T-helper 1 cell treated with Interleukin-12 subunit alpha and Interleukin-12 subunit beta and Interleukin-4 antibody, amounts not matched to agents 30 μg/mL and 1 μg/mL, for 36 hours (primary cell): Measurements from ENCODE around the gene PROB1.

Experiments used
- H3K27ac Mint-ChIP-seq: one replicate; pipeline ENCODE4 v1.8.0; 2021; ENCODE audit warnings: mild to moderate bottlenecking, mixed read lengths
- H3K27me3 Mint-ChIP-seq: one replicate; pipeline ENCODE4 v1.8.0; 2021; ENCODE audit warnings: low read depth, mixed read lengths
- H3K36me3 Mint-ChIP-seq: one replicate; pipeline ENCODE4 v1.8.0; 2021; ENCODE audit warnings: low read depth, mixed read lengths
- H3K4me1 Mint-ChIP-seq: one replicate; pipeline ENCODE4 v1.8.0; 2021; ENCODE audit warnings: low read depth, mixed read lengths
- H3K4me3 Mint-ChIP-seq: one replicate; pipeline ENCODE4 v1.8.0; 2021; ENCODE audit warnings: mild to moderate bottlenecking, moderate library complexity, mixed read lengths
- H3K9me3 Mint-ChIP-seq: one replicate; pipeline ENCODE4 v1.8.0; 2021; ENCODE audit warnings: mixed read lengths

Gene PROB1

DNA sequence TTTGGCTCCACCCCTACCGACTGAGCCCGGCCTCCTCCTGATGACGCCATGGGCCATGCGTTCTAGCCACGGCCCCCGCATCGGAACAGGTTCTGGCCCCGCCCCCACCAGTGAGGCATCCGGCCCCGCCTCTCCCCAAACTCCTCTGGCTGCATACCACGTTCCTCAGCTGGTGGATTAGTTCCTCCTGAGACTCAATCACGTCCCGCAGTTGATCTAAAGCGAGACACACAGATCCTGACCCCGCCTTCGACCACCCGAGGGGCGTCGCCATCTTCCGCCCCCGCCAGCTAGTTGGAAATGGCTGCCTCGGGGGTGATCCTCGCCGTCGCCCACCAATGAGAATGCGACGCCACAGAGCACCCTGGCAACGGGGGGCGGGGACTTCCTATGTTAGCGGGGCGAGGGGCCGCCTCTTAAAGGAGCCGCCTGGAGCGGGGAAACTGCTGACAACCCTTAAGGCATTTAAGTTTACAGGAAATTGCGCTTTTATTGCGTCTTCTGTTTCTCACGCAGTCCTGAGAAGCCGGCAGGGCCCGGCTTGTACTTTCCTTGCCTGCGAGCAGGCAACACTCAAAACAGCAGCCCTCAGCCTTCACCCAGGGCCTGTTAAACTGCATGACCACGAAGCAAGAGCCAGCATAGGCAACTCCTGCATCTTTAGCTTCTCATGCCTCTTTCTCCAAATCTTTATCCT, 9.0 kb upstream of the PROB1 start, which contains the start of gene SPATA24:
SPATA24 (minus strand) TSS at position 303 of the 697 bp plus-strand sequence; CDS start at position 274, 29 bp downstream.
- H3K9me3 Mint-ChIP-seq = no peaks in the 10 kb centered on the region
- H3K4me1 Mint-ChIP-seq = peaks cover 39% of the 10 kb centered on the region

DNA sequence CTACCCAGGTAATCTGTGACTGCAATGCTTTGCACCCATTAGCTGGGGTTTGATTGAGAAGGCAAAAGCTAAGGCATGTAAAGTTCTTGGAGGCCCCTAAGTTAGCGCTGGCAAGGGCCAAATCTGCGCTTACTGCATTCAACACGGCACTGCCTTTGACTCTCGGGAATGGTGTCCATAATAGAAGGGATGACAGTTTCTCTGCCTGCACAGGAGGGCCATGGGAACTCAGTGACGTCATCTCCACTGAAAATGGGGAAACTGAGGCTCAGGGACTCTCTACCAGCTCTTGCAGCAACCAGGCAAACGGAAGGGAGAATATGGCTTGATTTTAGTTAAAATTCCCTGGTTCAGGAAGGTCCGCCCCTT, 8.5 kb upstream of the PROB1 start:
- Mint-ChIP-seq H3K36me3 (peaks cover 6% of the 10 kb centered on the region), H3K4me3 (peak overlapping the region; percentile 96), H3K9me3 (no peaks in the 10 kb centered on the region), H3K27me3 (no peaks in the 10 kb centered on the region), H3K27ac (peak overlapping the region; percentile 100), H3K4me1 (peaks cover 39% of the 10 kb centered on the region)

More for the DNA sequence above, 9.0 kb upstream of the PROB1 start, which contains the start of gene SPATA24:
- Mint-ChIP-seq H3K27me3 (no peaks in the 10 kb centered on the region), H3K27ac (peak within 1 kb of the TSS; percentile 100), H3K36me3 (peaks cover 6% of the 10 kb centered on the region), H3K4me3 (peak within 1 kb of the TSS; percentile 96)

DNA sequence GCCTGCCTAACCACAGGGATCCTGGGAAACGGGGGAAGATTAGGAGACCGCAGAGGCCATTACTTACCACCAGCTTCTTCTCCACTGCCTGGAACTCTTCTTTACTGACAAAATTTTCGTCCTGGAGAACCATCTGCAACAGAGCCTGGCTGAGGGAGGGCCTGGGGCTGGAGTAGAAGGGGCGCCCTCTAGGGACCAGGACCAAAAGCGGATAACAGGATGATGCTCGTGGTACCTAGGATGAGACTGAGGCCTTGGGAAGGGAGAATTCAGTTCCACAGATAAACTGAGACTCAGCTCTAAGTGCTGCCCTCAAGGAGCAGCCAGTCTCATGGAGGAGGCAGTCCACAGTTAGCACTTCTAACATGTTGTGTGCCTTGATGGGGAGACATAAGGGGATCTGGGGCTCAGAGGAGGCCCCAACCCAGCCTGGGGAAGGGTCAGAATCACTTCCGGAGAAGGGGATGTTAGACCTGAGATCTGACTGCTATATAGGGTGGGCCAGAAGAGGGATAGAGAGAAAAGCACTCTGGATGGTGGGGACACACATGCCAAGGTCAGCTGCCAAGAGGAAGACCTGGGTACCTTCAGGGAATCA, 7.8 kb upstream of the PROB1 start:
- Mint-ChIP-seq H3K4me3 (peak overlapping the region; percentile 96), H3K36me3 (peaks cover 5% of the 10 kb centered on the region), H3K27me3 (no peaks in the 10 kb centered on the region), H3K27ac (peak overlapping the region; percentile 100), H3K9me3 (no peaks in the 10 kb centered on the region), H3K4me1 (peaks cover 40% of the 10 kb centered on the region)

DNA sequence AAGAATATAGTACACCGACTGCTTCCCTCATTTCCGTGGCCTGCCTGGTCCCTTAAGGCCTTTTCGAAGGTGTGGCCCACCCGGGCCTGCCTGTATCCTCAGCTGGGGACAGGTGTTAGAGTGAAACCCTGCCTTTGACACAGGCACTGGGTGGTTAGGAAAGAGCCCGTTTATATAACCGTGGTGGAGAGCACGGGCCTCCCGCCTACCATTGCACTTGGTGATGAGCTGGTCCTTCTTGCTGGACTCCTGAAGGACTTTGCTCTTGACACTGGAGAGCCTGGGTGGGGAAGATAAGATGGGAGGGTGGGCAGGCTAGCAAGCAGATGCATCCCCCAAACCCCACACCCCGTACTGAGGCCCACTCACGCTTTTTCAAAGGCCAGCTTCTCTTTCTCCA, 6.6 kb upstream of the PROB1 start:
- Mint-ChIP-seq H3K27ac (no peak overlapping the region), H3K9me3 (no peaks in the 10 kb centered on the region), H3K4me3 (no peak overlapping the region), H3K4me1 (peaks cover 42% of the 10 kb centered on the region), H3K36me3 (peaks cover 6% of the 10 kb centered on the region), H3K27me3 (no peaks in the 10 kb centered on the region)

DNA sequence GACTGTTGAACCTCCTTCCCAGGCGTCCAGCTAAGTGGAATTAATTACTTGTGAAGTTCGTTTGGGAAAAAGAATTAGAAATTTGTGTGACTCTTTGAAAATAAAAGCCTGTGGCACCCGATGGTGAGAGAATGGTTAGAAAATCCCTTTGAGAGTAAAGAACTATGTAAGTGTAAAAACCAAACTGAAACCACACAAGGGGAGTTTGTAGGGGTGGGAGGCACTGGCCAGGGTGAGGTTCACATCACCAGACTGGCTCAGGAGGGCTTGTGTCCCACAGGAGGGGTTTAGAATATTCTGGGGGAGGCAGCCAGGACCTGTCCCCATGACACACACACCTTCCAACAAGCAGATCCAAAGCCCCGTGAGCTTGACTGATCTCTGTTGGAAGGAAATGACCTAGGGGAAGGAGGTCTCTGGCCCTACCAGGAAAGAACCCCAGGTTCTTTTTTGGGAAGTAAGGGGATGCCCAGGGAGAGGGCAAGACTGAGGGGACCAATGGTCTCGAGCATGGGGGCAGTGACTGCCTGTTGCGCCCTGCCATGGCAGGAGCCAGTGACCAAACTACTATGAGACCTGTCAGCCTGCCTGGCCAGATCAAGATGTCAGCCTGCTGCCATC, 4.7 kb upstream of the PROB1 start:
- Mint-ChIP-seq H3K9me3 (no peaks in the 10 kb centered on the region), H3K4me3 (no peak overlapping the region), H3K4me1 (peaks cover 47% of the 10 kb centered on the region), H3K27me3 (no peaks in the 10 kb centered on the region), H3K27ac (peak overlapping the region; percentile 31), H3K36me3 (peaks cover 6% of the 10 kb centered on the region)

DNA sequence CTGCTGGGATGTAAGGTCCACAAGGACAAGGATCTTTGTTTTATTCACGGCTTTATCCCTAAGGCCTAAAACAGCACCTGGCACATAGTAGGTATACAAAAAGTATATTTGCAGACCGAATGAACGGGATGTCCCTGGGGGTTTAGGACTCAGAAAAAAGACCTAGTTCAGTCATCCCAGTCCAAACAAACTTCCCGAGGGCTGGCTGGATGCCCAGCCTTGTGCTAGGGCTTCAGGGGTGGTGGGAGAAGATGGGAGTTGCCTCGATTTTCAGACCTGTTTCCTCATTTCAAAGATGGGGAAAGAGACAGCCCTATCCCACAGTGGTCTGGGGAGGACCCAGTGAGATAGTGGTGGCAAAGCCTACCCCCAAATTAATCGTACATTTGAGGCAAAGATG, 3.0 kb upstream of the PROB1 start:
- H3K9me3 Mint-ChIP-seq = no peaks in the 10 kb centered on the region
- H3K4me1 Mint-ChIP-seq = peaks cover 32% of the 10 kb centered on the region
- peak overlapping the region; percentile 37 for H3K4me3 Mint-ChIP-seq
- no peaks in the 10 kb centered on the region for H3K27me3 Mint-ChIP-seq
- peaks cover 6% of the 10 kb centered on the region for H3K36me3 Mint-ChIP-seq
- H3K27ac Mint-ChIP-seq = peak overlapping the region; percentile 15

DNA sequence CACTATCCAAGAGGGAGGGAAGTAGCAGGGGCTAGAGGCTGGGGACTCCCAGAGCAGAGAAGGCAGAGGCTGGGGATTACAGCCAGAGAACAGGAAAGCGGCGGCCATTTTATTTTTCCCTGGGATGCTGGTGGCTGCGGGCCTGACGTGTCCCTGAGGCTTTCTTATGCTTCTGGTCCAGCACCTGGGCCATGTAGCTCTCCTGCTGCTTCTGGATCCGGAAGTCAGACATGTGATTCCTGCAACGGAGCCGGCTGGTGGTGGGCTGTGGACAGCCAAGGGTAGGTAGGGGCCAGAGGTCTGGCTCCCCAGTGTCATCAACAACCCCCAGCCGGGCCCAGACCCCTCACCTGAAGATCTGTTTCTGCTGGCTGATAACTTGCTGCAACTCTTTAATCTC, 1.8 kb upstream of the PROB1 start:
- H3K27ac Mint-ChIP-seq = no peak overlapping the region
- no peaks in the 10 kb centered on the region for H3K9me3 Mint-ChIP-seq
- peaks cover 10% of the 10 kb centered on the region for H3K36me3 Mint-ChIP-seq
- H3K4me1 Mint-ChIP-seq = peaks cover 27% of the 10 kb centered on the region
- no peak overlapping the region for H3K4me3 Mint-ChIP-seq
- no peaks in the 10 kb centered on the region for H3K27me3 Mint-ChIP-seq

DNA sequence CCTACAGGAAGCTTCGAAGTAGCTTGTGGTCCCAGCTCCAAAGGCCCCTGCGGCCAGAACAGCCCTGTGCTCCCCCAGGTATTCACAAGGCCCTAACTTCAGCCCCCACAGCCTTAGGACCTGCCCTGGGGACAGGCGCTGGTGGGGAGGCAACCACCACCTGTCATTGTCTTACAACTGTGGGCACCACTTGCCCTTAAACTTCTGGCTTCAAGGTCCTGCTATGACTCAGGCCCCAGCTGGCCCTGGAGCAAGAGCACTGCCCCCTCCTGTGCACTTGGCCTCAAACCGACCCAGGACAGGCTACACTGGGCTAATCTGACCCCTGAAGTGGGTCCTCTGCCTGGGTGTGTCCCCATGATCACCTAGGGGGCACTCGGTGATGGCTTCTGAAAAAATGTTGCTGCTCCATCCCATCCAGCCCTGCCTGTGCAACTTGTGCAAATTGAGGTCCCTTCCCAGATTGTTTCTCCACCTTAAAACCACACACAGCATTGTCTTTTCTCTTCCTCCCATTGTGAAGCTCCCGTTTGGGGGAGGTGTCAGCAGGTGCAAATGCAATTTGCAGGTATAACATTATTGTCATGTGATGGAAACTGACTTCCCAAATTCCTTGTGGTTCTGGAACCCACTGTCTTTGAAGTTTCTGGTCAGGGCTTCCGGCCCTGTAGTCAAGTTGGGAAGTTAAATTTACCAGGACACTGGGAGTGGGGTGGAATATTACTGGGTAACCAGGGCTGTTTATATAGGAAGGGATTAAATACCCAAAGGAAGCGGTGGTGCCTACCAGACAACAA, 1.1 kb upstream of the PROB1 start:
- Mint-ChIP-seq H3K4me3 (peak overlapping the region; percentile 31), H3K4me1 (peaks cover 34% of the 10 kb centered on the region), H3K27ac (peak overlapping the region; percentile 31), H3K36me3 (peaks cover 11% of the 10 kb centered on the region), H3K27me3 (no peaks in the 10 kb centered on the region), H3K9me3 (no peaks in the 10 kb centered on the region)

DNA sequence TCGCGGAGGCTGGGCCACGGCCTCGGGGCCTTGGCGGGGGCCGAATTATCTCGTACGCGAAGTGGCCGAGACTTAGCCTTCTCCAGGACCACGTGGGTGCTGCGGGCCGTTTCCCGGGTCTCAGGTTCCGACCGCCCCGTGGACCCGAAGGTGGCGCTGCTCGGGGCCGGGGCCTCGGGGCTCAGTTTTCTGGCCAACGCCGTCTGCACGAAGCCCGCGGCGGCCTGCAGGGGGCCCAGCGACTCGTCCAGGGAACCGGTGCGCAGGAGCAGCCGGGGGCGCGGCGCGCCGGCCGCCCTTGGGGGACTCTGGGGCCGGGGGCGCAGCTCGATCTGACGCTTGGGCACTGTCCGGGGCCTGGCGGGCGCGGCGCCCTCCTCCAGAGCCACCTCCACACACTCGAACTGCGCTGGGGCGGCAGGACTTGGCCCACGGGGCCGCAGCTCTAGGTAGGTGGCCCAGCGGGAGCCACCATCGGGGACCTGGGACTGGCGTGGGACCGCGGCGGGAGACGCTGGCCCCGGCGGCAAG, 716 bp downstream of the PROB1 start:
- Mint-ChIP-seq H3K4me1 (peaks cover 46% of the 10 kb centered on the region), H3K36me3 (peaks cover 19% of the 10 kb centered on the region), H3K27me3 (no peaks in the 10 kb centered on the region), H3K9me3 (no peaks in the 10 kb centered on the region), H3K4me3 (peak overlapping the region; percentile 94), H3K27ac (no peak overlapping the region)

DNA sequence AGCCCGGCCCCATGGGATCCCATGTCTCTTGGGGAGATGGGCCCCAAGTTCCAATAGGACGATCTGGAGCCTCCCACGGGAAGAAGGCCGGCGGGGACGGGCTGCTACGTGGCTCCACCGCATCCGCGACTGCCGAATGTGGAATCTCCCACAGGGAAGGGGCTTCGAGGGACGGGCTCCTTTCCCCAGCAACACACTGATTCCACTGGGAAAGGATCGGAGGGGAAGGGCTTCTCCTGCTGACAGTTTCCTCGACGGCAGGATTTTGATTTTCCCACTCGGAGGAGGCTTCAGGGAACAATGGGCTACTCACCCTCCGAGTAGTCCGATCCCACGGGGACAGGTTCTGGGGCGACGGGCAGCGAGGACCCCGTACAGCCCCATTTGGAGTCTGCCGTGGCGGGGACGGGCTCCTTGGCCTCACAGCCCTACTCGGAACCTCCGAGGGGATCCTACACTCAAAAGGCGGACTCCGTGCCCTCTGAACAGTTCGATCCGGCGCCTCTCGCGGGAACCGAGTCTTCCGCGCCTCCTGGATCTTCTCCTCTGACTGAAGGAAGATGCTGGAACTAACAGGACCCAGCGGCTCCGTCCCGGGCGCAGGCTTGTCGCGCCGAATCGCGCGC, 1.3 kb downstream of the PROB1 start:
- Mint-ChIP-seq H3K4me3 (peak overlapping the region; percentile 94), H3K27me3 (no peaks in the 10 kb centered on the region), H3K36me3 (peaks cover 18% of the 10 kb centered on the region), H3K27ac (peak overlapping the region; percentile 93), H3K9me3 (no peaks in the 10 kb centered on the region), H3K4me1 (peaks cover 46% of the 10 kb centered on the region)

DNA sequence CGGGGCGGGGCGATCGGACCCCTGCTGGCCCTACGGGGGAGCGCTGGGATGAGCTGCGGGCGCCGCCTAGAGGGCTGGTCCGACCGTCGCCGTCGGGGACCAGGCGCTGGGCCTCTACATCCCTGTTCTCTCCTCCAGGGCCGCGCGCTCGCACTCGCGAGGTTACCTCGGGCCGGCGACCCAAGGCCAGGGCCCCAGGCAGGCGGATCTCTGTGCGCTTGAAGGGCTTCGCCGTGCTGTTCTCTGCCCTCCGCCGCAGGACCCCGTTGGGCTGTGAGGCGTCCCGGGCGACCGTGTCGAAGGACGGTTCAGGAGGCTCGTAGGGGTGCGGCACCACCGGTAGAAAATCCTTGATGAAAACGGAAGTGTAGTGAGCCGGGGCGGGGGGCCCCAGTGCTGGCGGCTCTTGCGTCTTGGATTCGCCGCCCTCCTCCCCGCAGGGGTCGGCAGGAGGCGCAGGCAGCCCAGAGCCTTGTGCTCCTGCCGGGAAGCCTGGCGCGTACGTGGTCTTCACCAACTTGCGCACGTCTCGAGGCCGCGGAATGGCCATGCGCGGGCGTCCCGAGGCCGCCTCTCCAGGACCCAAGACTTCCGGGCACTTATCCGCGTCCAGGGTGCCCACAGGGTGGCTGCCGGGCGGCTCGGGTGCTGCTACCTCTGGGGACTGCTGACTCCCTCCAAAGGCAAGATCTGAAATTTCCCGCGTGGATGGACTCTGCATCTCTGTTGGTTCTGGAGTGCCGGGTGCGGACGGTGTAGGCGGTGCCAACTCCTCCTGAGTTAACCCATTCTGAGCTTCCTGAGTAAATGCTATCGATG, 2.0 kb downstream of the PROB1 start:
- H3K4me1 Mint-ChIP-seq = peaks cover 50% of the 10 kb centered on the region

DNA sequence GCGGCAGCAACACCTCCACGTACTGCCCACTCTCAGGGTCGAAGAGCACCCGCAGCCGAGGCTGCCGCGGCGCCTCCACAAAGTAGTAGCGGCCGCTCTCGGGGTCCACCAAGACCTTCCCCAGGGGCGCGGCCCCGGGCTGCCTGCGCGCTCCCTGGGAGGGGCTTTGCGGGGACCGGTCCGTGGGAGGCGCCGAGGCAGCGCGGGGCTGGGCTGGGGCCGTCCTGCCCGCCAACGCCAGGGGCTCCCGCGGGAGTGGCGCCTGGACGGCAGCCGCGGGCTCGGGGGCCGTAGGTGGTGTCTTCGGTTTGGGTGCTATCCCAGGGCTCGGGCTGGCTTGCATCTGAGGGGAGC, 2.6 kb downstream of the PROB1 start:
- Mint-ChIP-seq H3K9me3 (no peaks in the 10 kb centered on the region), H3K4me3 (peak overlapping the region; percentile 98), H3K27ac (peak overlapping the region; percentile 93), H3K4me1 (peaks cover 49% of the 10 kb centered on the region), H3K27me3 (no peaks in the 10 kb centered on the region), H3K36me3 (peaks cover 18% of the 10 kb centered on the region)

More for the DNA sequence above, 2.0 kb downstream of the PROB1 start:
- H3K4me3 Mint-ChIP-seq = peak overlapping the region; percentile 94
- H3K9me3 Mint-ChIP-seq = no peaks in the 10 kb centered on the region
- peak overlapping the region; percentile 93 for H3K27ac Mint-ChIP-seq
- no peaks in the 10 kb centered on the region for H3K27me3 Mint-ChIP-seq
- peaks cover 18% of the 10 kb centered on the region for H3K36me3 Mint-ChIP-seq

DNA sequence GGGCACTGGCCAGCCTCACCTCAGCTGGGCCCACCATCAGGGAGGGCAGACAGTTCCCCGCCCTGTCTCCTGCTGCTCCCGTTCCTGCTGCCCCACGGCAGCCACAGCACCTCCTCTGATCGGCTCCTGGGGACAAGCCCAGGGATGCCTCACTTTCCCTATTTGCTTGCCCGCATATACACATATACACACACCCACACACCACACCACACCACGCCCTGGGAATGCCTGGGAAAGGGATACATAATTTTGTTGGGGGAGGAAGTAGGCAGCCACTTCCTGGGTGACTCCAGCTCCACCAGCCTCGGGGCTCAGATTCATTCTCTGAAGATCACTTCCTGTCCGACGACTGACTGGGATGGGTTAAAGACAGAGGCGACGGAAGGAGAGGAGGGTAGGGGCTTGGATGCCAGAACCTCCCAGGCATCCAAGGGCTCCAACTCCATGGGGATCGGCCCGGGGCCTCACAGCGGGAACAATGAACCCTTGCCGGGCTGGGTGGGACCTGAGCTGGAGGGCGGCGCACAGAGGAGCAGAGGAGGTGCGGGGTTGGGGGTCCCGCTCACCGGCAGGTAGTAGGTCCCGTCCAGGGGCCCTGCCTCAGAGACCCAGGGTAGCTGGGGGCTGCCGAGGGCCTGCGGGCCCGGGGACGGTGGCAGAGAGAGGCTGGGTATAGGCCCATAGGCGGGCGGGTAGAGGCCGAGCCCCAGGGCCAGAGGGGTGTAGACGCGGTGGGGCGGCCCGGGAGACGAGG, 3.2 kb downstream of the PROB1 start:
- Mint-ChIP-seq H3K4me1 (peaks cover 46% of the 10 kb centered on the region), H3K9me3 (no peaks in the 10 kb centered on the region), H3K27me3 (no peaks in the 10 kb centered on the region), H3K27ac (peak overlapping the region; percentile 100), H3K36me3 (peaks cover 14% of the 10 kb centered on the region), H3K4me3 (peak overlapping the region; percentile 98)
